ENCODE results near the gene NOSTRIN.

GRCh38 chr2:168913495-168913894 is 111.1 kb downstream of the NOSTRIN start:
- TF ChIP-seq CTCF (IDR thresholded peaks at IDR 0.05; ENCODE audit: insufficient read depth, low read length) (no peak), REST (IDR thresholded peaks at IDR 0.05; ENCODE audit: insufficient replicate concordance, low read depth) (no peak), POLR2AphosphoS5 (IDR thresholded peaks at IDR 0.05; ENCODE audit: low read depth) (no peak), GABPA (IDR thresholded peaks at IDR 0.05; ENCODE audit: low read depth) (no peak)

Data from HL-60 (cell line).